ENCODE results near the gene TOM1L2. TPM values are rescaled to one million over a fixed set of nuclear protein-coding genes. Genes with fewer than 3 reads are reported as not detected.

The TOM1L2 gene
- total RNA-seq, 1 donor from 2014 or later: 4.3 TPM

DNA sequence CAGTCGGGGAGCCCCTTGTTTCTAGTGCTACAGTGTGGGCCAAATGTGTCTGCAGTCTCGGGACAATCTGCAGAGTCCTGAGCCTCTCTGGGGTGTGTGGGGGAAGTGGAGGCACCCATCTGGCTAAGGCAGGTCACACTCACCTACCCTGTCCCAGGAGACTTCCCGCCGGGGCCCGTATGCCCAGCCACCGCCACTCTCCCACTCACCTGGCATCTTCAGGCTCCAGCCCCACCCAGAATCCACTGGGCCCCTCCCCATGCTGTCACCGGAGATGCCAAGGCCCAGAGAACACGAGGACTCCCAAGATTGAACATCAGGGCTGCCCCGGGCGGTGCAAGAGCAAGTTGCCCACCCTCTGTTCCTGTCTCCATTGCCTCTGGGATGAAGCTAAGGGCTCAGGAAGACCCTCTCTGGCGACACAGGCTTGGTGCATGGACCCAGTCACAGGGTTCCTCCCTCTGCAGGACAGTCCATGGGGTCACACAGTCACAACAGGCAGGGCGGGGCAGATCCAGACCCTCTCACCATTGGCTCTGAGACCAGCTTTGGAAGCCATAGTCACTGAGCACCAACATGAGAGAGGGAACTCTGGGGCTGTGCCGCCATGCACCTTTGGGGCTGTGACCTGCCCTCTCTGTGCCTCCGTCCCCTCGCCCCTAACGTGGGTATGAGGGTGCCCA, 173.5 kb downstream of the TOM1L2 start:
- Histone ChIP-seq H2AFZ (replicated peaks) (no peak overlapping the region), H3F3A (ENCODE audit: low read depth) (no peaks in the 10 kb centered on the region), H3K27ac (no peak overlapping the region), H3K9ac (no peak overlapping the region), H3K9me3 (ENCODE audit: low read depth) (no peaks in the 10 kb centered on the region), H3K4me3 (no peak overlapping the region), H3K27me3 (no peaks in the 10 kb centered on the region), H3K4me1 (peaks cover 9% of the 10 kb centered on the region), H4K20me1 (ENCODE audit: low read depth) (peaks cover 80% of the 10 kb centered on the region), H3K36me3 (no peaks in the 10 kb centered on the region), H3K79me2 (ENCODE audit: low read depth) (no peaks in the 10 kb centered on the region), H3K4me2 (no peak overlapping the region)
- H3K36me3 Mint-ChIP-seq: peaks cover 6% of the 10 kb centered on the region
- H3K4me1 Mint-ChIP-seq: peaks cover 16% of the 10 kb centered on the region
- H3K9me3 Mint-ChIP-seq: no peaks in the 10 kb centered on the region
- no peak overlapping the region for H3K27ac Mint-ChIP-seq
- DNase-seq (ENCODE audit: low spot score): no peak
- TF ChIP-seq EZH2phosphoT487 (IDR thresholded peaks at IDR 0.05) (no peak), EZH2 (IDR thresholded peaks at IDR 0.05) (no peak), CTCF (IDR thresholded peaks at IDR 0.05) (no peak)
- no peak overlapping the region for H3K4me3 Mint-ChIP-seq
- peaks cover 6% of the 10 kb centered on the region for H3K27me3 Mint-ChIP-seq (ENCODE audit: insufficient read depth, low read depth)

- H3K4me1 ChIP-seq: peaks cover 11% of the 10 kb centered on the region
- H3K9ac ChIP-seq: no peak overlapping the region
- TF ChIP-seq EZH2phosphoT487 (IDR thresholded peaks at IDR 0.05) (no peak), EZH2 (IDR thresholded peaks at IDR 0.05) (no peak), CTCF (IDR thresholded peaks at IDR 0.05) (no peak)
- no peak overlapping the region for H3K4me2 ChIP-seq
- Mint-ChIP-seq H3K4me3 (no peak overlapping the region), H3K27ac (no peak overlapping the region), H3K9me3 (no peaks in the 10 kb centered on the region), H3K4me1 (peaks cover 21% of the 10 kb centered on the region), H3K27me3 (ENCODE audit: insufficient read depth, low read depth) (peaks cover 6% of the 10 kb centered on the region), H3K36me3 (peaks cover 7% of the 10 kb centered on the region)
- H3K27me3 ChIP-seq: no peaks in the 10 kb centered on the region
- no peak overlapping the region for H3K27ac ChIP-seq
- H2AFZ ChIP-seq (replicated peaks): no peak overlapping the region
- no peak overlapping the region for H3K4me3 ChIP-seq
- no peak for DNase-seq (ENCODE audit: low spot score)
- H3K9me3 ChIP-seq (ENCODE audit: low read depth): no peaks in the 10 kb centered on the region
- H3K79me2 ChIP-seq (ENCODE audit: low read depth): no peaks in the 10 kb centered on the region
- H3F3A ChIP-seq (ENCODE audit: low read depth): no peaks in the 10 kb centered on the region
- H3K36me3 ChIP-seq: no peaks in the 10 kb centered on the region
- H4K20me1 ChIP-seq (ENCODE audit: low read depth): peaks cover 86% of the 10 kb centered on the region
These were observed 174.1 kb downstream of the TOM1L2 start for GRCh38 chr17:17798010-17798556.

DNA sequence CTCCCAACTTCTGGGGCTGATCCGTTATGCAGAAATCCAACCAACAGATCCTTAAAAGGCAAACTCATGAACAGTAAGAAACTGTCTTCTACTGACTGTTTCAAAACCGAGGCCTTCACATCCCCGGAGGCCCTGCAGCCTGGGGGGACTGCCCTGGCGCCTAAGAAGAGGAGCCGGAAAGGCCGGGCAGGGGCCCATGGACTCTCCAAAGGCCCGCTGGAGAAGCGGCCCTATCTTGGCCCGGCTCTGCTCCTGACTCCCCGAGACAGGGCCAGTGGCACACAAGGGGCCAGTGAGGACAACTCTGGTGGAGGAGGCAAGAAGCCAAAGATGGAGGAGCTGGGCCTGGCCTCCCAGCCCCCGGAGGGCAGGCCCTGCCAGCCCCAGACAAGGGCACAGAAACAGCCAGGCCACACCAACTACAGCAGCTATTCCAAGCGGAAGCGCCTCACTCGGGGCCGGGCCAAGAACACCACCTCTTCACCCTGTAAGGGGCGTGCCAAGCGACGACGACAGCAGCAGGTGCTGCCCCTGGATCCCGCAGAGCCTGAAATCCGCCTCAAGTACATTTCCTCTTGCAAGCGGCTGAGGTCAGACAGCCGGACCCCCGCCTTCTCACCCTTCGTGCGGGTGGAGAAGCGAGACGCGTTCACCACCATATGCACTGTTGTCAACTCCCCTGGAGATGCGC, 174.9 kb downstream of the TOM1L2 start:
- Histone ChIP-seq H3K36me3 (no peaks in the 10 kb centered on the region), H3K4me2 (no peak overlapping the region)
- no peak for TF ChIP-seq EZH2phosphoT487 (IDR thresholded peaks at IDR 0.05)
- no peak for TF ChIP-seq CTCF (IDR thresholded peaks at IDR 0.05)
- TF ChIP-seq EZH2 (IDR thresholded peaks at IDR 0.05): no peak

More for the DNA sequence above, 174.9 kb downstream of the TOM1L2 start:
- peaks cover 7% of the 10 kb centered on the region for H3K36me3 Mint-ChIP-seq
- H3K9me3 Mint-ChIP-seq: no peaks in the 10 kb centered on the region
- peaks cover 19% of the 10 kb centered on the region for H3K4me1 ChIP-seq
- H3K4me1 Mint-ChIP-seq: peaks cover 27% of the 10 kb centered on the region
- peaks cover 7% of the 10 kb centered on the region for H3F3A ChIP-seq (ENCODE audit: low read depth)
- peaks cover 6% of the 10 kb centered on the region for H3K27me3 Mint-ChIP-seq (ENCODE audit: insufficient read depth, low read depth)
- no peak for DNase-seq (ENCODE audit: low spot score)
- no peak overlapping the region for H3K4me3 ChIP-seq
- no peak overlapping the region for H3K9ac ChIP-seq
- H3K27me3 ChIP-seq: peaks cover under 1% of the 10 kb centered on the region
- H3K79me2 ChIP-seq (ENCODE audit: low read depth): no peaks in the 10 kb centered on the region
- no peak overlapping the region for H2AFZ ChIP-seq (replicated peaks)
- H4K20me1 ChIP-seq (ENCODE audit: low read depth): peaks cover 94% of the 10 kb centered on the region
- no peak overlapping the region for H3K27ac ChIP-seq
- no peak overlapping the region for H3K27ac Mint-ChIP-seq
- no peak overlapping the region for H3K4me3 Mint-ChIP-seq
- no peaks in the 10 kb centered on the region for H3K9me3 ChIP-seq (ENCODE audit: low read depth)
